ENCODE measurements around the gene MILR1.
"Not testable (repeated sequence)": the region's sequence is repeated elsewhere in the genome, so short reads cannot be mapped to it uniquely, and the experiment has no call there.

MILR1 gene

DNA sequence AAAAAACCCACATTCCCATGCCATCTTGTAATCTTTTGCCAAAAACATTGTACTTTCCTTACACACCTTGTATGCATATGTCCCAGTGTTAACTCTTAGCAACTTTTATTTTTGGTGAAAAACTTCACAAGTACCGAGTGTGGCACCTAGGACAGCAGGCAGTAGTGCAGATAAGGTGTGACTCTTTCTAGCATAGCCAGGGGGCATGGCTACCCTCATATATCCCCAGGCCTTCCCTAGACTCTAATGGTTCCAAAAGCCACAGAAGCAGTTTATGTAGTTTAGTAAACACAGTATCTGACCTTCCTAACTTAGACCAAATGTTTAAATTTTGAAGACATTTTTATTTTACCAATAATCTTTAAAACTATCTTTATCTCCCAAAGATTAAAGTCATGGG lies 20.5 kb upstream of the MILR1 start:
- no peak for DNase-seq (ENCODE audit: low read depth)

DNA sequence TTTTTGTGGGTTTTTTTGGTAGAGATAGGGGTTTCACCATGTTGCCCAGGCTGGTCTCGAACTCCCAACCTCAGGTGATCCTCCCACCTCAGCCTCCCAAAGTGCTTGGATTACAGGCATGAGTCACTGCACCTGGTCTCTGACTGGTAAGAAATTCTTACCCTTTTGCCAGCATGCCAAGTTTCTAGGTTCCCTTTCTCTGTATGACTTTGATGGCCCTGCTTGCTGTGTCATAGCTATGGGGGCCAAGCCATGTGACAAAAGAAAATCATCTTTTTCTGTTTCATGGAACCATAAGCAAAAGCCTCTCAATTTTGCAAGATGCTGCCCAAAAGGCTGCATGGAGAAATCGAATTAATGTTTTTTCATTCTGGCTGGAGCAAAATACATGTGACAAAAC lies 18.9 kb upstream of the MILR1 start:
- not testable (repeated sequence) for DNase-seq (ENCODE audit: low read depth)

DNA sequence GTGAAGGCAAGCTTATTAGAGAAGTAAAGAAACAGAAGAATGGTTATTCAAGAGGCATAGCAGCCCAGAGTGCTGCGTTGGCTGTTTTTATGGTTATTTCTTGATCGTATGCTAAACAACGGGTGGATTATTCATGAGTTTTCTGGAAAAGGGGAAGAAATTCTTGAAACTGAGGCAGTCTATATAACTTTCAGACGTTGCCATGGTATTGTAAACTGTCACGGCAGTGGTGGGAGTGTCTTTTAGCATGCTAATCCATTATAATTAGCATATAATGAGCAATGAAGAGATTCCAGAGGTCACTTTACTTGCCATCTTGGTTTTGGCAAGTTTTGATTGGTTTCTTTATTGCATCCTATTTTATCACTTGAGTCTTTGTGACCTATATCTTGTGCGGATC lies 17.4 kb upstream of the MILR1 start:
- DNase-seq (ENCODE audit: low read depth) = no peak

DNA sequence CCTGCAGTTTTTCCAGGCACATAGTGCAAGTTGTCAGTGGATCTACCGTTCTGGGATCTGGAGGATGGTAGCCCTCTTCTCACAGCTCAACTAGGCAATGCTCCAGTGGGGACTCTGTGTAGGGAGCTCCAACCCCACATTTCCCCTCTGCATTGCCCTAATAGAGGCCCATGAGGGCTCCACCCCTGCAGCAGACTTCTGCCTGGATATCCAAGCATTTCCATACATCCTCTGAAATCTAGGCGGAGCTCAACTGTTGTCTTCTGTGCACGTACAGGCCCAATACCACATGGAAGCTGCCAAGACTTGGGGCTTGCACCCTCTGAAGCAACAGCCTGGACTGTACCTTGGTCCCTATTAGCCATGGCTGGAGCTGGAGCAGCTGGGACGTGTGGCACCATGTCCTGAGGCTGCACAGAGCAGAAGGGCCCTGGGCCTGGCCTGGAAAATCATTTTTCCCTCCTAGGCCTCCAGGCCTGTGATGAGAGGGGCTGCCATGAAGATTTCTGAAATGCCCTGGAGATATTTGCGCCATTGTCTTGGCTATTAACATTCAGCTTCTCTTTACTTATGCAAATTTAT lies 10.9 kb upstream of the MILR1 start:
- no peak for DNase-seq (ENCODE audit: low read depth)

DNA sequence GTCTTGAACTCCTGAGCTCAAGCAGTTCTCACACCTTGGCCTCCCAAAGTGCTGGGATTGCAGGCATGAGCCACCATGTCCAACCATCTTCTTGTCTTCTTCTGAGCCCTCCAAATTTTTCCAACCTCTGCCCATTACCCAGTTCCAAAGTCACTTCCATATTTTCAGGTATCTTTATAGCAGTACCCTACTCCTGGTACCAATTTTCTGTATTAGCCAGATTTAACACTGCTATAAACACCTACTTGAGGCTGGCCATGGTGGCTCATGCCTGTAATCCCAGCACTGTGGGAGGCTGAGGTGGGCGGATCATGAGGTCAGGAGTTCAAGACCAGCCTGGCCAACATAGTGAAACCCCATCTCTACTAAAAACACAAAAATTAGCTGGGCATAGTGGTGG lies 9.4 kb upstream of the MILR1 start:
- DNase-seq (ENCODE audit: low read depth) = not testable (repeated sequence)

DNA sequence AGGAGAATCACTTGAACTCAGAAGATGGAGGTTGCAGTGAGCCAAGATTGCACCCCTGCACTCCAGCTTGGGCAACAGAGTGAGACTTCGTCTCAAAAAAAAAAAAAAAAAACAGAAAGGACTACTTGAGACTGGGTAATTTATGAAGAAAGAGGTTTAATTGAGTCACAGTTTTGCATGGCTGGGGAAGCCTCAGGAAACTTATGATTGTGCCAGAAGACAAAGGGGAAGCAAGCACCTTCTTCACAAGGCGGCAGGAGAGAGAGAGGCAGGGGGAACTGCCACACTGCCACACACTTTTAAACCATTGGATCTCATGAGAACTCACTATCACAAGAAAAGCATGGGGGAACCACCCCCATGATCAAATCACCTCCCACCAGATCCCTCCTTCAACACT lies 9.0 kb upstream of the MILR1 start:
- no peak for DNase-seq (ENCODE audit: low read depth)

DNA sequence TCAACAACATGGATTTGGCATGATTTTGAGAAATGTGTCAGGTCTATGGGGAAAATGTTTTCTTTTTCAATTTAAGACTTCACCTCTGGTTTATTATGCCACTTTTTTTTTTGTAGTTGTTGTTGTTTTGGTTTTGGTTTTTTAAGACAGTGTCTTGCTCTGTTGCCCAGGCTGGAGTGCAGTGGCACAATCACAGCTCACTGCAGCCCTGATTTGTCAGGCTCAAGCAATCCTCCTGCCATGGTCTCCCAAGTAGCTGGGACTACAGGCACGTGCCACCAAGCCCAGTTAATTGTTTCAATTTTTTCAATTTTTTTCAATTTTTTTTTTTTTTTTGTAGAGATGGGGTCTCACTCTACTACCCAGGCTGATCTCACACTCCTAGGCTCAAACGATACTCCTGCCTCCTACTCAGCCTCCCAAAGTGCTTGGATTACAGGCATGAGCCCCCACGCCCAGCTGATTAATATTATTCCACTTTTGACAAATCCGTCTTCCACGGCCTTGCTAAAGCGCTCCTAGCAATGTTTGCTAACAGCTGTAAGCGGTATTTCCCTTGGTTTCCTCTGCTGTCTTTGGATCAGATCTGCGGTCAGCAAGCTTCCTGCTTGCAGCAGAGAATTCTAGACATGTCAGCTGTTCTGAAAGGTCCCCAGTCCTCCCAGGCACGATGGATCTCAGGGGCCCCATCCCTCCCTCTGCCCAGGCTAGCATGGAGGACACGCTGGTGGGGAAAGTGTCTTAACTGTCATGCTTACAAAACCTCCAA lies 7.0 kb upstream of the MILR1 start:
- no peak for DNase-seq (ENCODE audit: low read depth)

DNA sequence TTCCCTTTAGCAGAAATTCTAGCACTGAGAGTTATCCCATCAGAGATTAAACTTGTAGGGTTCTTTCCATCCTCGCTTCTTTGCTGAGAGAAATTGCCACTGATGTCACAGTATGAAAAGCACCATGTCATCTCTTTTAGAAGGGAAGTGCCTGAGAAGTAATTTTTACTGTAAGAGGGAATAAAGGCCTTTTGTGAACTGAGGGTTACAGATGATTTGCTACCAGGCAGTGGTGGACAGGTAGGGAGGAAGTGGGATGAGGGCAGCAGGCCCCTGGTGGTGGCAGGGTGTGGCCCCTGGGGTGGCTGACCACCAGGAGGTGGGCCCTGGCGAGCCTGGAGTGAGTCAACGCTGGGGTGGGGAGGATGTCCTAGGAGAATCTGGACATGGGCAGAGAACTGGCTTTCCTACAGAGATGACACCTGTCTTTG lies 6.4 kb upstream of the MILR1 start:
- DNase-seq (ENCODE audit: low read depth) = no peak

DNA sequence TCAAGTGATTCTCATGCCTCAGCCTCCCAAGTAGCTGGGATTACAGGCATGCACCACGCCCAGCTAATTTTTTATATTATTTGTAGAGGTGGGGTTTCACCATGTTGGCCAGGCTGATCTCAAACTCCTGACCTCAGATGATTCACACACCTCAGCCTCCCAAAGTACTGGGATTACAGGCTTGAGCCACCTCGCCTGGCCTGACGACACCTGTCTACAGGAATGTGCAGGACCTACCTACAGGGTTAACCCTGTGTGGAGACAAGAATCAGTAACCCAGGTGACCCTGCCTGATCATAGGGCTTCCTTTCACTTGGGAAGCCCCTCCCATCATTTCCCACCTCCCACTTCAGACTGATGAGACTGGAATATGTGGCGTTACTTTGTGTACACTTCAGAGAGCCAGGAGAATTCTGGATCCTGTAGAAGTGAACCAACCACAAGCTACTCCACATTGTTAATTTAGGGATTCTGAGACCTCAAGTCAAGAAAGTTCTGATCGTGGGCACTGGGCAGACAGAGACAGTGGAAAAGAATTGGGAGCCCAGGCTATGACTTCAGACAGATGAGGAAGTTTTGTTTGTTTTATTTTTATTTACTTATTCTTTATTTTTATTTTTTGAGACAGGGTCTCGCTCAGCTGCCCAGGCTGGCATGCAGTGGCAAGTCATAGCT lies 5.7 kb upstream of the MILR1 start:
- no peak for DNase-seq (ENCODE audit: low read depth)

DNA sequence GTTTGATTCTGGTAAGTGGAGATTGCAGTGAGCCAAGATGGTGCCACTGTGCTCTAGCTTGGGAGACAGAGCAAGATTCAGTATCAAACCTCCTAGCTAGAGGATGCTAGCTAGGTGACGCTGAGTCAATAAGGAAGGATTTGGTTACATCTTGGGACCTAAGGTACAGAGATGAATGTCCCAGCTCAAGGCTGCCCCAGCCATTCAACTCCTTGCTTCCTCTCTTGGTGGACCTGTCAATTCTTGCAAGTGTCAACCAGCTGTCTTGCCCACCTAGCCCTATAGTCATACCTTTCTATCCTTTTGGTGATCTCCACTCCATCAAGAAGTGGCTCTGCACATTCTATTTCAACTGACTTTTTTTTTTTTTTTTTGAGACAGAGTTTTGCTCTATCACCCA lies 1.4 kb upstream of the MILR1 start:
- no peak for DNase-seq (ENCODE audit: low read depth)

DNA sequence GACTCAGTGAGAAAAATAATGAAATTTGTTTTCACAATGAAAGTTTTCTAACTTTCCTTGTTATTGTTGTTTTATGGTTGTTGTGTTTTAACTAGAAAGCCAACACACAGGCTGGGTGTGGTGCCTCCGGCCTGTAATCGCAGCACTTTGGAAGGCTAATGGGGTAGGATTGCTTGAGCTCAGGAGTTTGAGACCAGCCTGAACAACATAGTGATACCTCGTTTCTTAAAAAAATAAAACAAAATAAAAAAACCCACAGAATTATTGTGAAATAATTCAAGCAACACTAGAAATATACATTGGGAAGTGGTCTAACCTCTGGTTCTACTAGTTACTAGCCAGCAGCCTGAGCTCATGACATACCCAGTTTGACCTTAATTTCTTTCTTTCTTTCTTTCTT lies 630 bp downstream of the MILR1 start:
- no peak for DNase-seq (ENCODE audit: low read depth)

DNA sequence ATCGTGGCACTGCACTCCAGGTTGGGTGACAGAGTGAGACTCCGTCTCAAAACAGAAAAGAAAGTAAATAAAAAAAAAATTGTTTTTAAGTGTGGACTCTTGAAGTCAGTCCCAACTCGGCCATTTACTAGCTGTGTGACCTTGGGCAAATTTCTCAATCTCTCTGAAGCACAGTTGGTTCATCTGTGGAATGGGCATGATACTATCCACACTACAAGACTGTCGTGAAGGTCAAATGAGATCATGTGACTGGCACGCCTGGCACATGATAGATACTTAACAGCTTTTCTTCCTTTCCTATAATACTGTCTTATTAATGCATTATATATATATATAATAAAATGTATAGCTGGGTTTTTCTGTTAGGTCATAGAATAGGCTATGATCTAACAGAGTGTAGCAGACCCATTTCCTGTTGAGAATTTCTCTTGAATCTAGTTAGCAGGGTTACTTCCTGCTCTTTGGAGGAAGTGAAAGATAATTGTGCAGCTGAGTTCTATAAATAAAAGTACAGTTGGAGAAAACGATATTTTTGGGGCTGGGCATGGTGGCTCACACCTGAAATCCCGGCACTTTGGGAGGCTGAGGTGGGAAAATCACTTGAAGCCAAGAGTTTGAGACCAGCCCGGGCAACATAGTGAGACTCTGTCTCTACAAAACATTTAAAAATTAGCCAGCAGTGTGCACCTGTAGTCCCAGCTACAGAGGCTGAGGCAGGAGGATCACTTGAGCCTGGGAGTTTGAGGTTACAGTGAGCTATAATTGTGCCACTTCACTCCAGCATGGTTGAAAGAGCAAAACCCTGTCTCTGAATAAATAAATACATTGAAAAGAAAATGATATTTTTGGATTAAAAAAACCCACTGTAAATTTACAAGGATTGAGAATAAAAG lies 7.3 kb downstream of the MILR1 start:
- DNase-seq (ENCODE audit: low read depth) = no peak

DNA sequence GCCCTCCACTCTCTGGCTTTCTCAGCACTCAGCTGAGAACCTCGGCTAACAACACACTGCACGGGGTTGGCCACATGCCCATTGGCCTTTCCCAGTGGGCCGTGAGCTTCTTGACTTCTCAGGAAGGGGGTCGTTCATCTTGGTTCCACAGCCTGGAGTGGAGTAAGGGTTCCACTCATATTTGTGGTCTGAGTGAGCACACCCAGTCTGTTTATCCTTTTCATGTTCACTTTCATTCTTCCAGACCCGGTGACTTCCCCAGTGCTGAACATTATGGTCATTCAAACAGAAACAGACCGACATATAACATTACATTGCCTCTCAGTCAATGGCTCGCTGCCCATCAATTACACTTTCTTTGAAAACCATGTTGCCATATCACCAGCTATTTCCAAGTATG lies 8.2 kb downstream of the MILR1 start:
- DNase-seq (ENCODE audit: low read depth) = peak; percentile 33

DNA sequence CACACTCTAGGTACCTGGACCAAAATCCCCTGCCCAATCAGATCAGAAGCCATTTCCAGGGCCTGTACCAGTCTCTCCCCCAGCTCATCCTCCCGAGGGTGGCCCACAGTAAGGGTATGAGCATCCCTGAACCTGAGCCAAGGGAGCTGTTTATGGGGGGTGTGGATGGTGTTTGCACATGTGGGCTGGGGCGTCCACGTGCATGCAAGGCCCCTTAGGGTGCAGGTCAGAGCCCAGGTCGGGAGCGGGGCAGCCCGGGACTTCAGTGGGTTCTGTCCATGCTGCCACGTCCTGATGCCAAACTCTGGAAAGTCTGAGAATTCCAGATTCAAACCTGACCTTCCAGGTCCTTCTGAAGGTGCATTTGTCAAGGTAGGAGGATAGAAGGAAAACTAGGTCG lies 9.8 kb downstream of the MILR1 start:
- DNase-seq (ENCODE audit: low read depth) = no peak

DNA sequence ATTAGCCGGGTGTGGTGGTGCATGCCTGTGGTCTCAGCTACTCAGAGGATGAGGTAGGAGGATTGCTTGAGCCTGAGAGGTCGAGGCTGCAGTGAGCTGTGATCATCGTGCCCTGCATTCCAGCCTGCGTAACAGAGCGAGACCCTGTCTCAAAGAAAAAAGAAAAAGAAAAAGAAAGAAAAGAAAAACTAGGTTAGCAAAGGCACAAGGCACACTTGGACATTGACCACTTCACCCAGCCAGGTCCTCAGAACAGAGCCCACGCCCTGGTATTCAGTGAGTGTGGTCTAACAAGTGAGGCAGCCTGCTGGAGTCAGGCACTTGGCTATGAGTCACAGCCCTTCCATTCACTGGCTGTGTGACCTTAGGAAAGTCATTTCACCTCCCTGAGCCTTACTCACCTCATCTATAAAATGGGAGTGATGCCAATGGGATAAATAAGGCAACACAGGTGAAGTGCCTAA lies 10.4 kb downstream of the MILR1 start:
- DNase-seq (ENCODE audit: low read depth) = peak; percentile 40

DNA sequence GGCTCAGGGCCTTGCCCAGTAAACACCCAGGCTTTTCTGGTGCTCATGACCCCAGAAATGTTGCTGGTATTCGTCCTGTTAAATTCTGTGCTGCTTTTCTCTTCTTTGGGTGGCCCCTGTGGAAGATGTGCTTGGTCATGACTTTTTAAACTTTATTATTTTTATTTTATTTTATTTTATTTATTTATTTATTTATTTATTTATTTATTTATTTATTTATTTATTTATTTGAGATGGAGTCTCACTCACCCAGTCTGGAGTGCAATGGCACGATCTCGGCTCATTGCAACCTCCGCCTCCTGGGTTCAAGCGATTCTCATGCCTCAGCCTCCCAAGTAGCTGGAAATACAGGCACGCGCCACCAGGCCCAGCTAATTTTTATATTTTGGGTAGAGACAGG lies 10.9 kb downstream of the MILR1 start:
- DNase-seq (ENCODE audit: low read depth) = not testable (repeated sequence)

DNA sequence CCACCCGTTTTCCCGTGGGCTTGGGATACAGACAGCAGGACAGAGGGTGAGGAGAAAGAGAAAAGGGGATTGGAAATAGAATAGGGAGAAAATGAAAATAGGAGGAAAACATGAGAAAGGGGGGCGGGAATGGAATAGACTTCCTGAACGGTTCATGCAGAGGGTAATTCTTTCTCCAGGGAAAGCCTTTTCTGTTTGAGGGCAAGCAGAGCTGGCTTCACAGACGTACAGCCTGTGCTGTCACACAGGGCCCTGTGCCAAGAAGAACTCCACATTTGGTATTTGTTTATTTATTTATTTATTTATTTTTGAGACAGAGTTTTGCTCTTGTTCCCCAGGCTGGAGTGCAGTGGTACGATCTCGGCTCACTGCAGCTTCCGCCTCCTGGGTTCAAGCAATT lies 12.0 kb downstream of the MILR1 start:
- DNase-seq (ENCODE audit: low read depth) = no peak

DNA sequence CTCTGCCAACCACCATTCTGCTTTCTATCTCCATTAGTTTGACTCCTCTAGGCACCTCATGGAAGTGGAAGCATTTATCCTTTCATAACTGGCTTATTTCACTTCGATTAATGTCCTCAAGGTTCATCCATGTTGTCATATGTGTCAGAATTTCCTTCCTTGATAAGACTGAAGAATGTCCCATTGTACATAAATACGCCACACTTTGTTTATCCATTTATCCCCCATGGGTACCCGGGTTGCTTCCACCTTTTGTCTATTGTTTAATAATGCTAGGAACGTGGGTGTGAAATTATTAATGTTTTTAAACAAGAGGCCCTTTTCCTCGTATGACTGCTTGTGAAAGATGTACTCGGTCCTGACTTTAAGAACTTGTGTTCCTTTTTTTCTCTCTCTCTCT lies 12.9 kb downstream of the MILR1 start:
- DNase-seq (ENCODE audit: low read depth) = no peak

DNA sequence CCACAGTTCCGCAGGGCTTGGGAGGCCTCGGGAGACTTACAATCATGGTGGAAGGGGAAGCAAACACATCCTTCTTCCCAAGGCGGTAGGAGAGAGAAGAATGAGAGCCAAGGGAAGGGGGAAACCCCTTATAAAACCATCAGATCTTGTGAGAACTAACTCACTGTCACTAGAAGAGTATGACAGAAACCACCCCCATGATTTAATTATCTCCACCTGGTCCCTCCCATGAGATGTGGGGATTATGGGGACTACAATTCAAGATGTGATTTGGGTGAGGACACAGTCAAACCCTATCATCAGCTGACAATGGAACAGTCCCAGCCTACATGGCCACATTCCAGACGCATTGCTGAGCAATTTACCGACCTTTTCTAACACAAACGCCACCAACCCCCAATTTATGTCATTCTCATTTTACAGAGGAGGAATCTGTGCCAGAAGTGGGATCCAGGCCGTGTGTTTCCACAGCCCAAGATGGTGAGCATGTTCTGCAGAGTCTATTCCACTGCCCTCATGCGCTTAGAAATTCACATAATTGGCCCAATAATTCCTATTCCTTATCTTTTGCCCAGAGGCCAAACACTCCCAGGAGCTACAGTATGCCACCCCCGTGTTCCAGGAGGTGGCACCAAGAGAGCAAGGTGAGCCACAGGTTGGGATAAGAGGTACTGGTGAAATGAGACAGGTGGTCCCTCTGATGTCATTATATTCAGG lies 17.3 kb downstream of the MILR1 start:
- DNase-seq (ENCODE audit: low read depth) = no peak

DNA sequence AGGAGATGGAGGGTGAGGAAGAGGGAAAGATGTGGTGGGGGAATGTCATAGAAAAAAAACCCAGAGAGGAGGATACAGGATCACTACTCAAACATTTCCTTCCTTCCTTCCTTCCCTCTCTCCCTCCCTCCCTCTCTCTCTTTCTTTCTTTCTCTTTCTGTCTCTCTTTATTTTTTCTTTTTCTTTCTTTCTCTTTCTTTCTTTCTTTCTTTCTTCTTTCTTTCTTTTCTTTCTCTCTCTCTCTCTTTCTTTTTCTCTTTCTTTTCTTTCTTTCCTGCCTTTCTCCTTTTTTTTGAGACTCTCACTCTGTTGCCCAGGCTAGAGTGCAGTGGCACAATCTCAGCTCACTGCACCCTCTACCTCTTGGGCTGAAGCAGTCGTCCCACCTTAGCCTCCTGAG lies 17.9 kb downstream of the MILR1 start:
- not testable (repeated sequence) for DNase-seq (ENCODE audit: low read depth)

DNA sequence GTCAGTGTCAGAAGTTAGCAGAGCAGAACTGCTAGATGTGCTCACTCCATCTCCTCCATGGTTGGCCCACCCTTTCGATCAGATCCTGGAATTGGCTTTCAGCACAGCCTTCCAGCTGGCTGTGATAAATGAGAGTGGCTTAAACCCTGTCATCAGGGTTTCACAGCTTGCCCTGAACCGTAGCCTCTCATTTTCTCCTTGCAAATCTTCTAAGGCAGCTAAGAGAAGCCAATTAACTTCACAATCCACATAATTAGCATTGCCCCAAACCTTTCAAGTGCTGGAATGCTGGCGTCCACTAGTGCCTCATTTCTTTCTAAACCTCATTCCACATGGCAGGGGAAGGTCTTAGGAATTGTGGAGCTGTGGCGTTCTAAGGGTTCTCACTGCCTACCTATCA lies 21.7 kb downstream of the MILR1 start:
- no peak for DNase-seq (ENCODE audit: low read depth)

DNA sequence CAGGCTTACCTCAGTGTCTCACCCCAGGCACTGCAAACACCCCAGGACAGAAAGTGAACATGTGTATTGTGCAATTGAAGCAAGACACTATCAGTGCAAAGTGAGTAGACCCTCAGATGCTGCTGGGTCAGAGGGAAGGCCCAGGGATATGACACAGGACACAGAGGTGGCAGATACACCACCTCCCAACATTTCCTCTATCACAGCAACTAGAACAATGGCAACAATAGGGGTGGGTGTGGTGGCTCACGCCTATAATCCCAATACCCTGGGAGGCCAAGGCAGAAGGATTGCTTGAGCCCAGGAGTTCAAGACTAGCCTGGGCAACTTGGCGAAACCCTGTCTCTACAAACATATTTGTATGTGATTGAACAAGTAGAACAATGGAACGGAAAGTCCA lies 22.5 kb downstream of the MILR1 start:
- no peak for DNase-seq (ENCODE audit: low read depth)

Measured in HS-27A (cell line).